GM23338 (cell line): ENCODE results near the gene TEX35. TPM values are rescaled to one million over a fixed set of nuclear protein-coding genes. Genes with fewer than 3 reads are reported as not detected.

Experiments used
- ATAC-seq: fragments of 200-7000 bp; cut with Tn5 transposase; 3 replicates; pipeline ENCODE4 v1.9.1; 2020
- DNase-seq: peaks from one replicate; pipeline ENCODE4 v3.0.0-alpha.2; 2015; ENCODE audit warnings: low spot score
- H2AFZ ChIP-seq: fragments of 200-600 bp; sonication (generic); 2 replicates; pipeline ENCODE4 v1.8.0; 2016; ENCODE audit warnings: antibody characterized with exemption, mild to moderate bottlenecking, moderate library complexity
- H3F3A ChIP-seq: fragments of 200-600 bp; sonication (generic); replicated peaks from 2 replicates; pipeline ENCODE4 v1.8.0; 2017; ENCODE audit warnings: antibody characterized with exemption, mixed run types, low read depth
- H3K27ac ChIP-seq: fragments of 200-600 bp; sonication (generic); 2 replicates; pipeline ENCODE4 v1.6.1; 2016; ENCODE audit warnings: low read depth
- H3K27me3 ChIP-seq: fragments of 200-600 bp; sonication (generic); 2 replicates; pipeline ENCODE4 v1.8.0; 2016; ENCODE audit warnings: mild to moderate bottlenecking, mixed run types, moderate library complexity; ENCODE audit not compliant: insufficient read depth
- H3K36me3 ChIP-seq: fragments of 200-600 bp; sonication (generic); 2 replicates; pipeline ENCODE4 v1.8.0; 2016; ENCODE audit warnings: mild to moderate bottlenecking; ENCODE audit not compliant: insufficient read depth
- H3K4me1 ChIP-seq: fragments of 200-600 bp; sonication (generic); 2 replicates; pipeline ENCODE4 v1.8.0; 2016; ENCODE audit warnings: mild to moderate bottlenecking, moderate library complexity; ENCODE audit not compliant: insufficient read depth
- H3K4me2 ChIP-seq: fragments of 200-600 bp; sonication (generic); 2 replicates; pipeline ENCODE4 v1.7.1; 2017; ENCODE audit warnings: mixed run types
- H3K4me3 ChIP-seq: fragments of 200-600 bp; sonication (generic); 2 replicates; pipeline ENCODE4 v1.6.1; 2016; ENCODE audit warnings: mixed run types
- H3K79me2 ChIP-seq: fragments of 200-600 bp; sonication (generic); replicated peaks from 2 replicates; pipeline ENCODE4 v1.8.0; 2017; ENCODE audit warnings: mild to moderate bottlenecking; ENCODE audit not compliant: insufficient read depth
- H3K9me2 ChIP-seq: fragments of 200-600 bp; sonication (generic); 2 replicates; pipeline ENCODE4 v1.8.0; 2017; ENCODE audit not compliant: insufficient read depth
- H4K20me1 ChIP-seq: fragments of 200-600 bp; sonication (generic); replicated peaks from 2 replicates; pipeline ENCODE4 v1.8.0; 2017; ENCODE audit warnings: mild to moderate bottlenecking; ENCODE audit not compliant: insufficient read depth
- H3K27ac Mint-ChIP-seq: 2 replicates; pipeline ENCODE4 v1.8.0; 2020; ENCODE audit warnings: inconsistent platforms, mild to moderate bottlenecking, moderate library complexity, mixed read lengths
- H3K27me3 Mint-ChIP-seq: 3 replicates; pipeline ENCODE4 v1.8.0; 2022; ENCODE audit warnings: low read depth, mild to moderate bottlenecking, moderate library complexity, mixed read lengths, inconsistent platforms; ENCODE audit not compliant: insufficient read depth, poor library complexity
- H3K36me3 Mint-ChIP-seq: 3 replicates; pipeline ENCODE4 v1.8.0; 2021; ENCODE audit warnings: low read depth, mild to moderate bottlenecking, inconsistent platforms, moderate library complexity, mixed read lengths
- H3K4me1 Mint-ChIP-seq: 3 replicates; pipeline ENCODE4 v1.8.0; 2020; ENCODE audit warnings: mild to moderate bottlenecking, inconsistent platforms, mixed read lengths
- H3K4me3 Mint-ChIP-seq: 3 replicates; pipeline ENCODE4 v1.8.0; 2021; ENCODE audit warnings: moderate library complexity, mild to moderate bottlenecking, inconsistent platforms, mixed read lengths
- H3K9me3 Mint-ChIP-seq: 3 replicates; pipeline ENCODE4 v1.8.0; 2020; ENCODE audit warnings: moderate library complexity, mild to moderate bottlenecking, inconsistent platforms, mixed read lengths
- CREB1 ChIP-seq: fragments of 250-450 bp; sonication (Bioruptor Pico); IDR thresholded peaks from 2 replicates; pipeline ENCODE4 v1.5.0; 2020; ENCODE audit warnings: low read depth, mild to moderate bottlenecking, moderate library complexity
- CTCF ChIP-seq, 2 experiments: fragments of 200-600 bp in 1 of 2; sonication (generic) in 1 of 2; conservative IDR thresholded peaks; 2 replicates each; pipeline versions ENCODE4 v1.5.1 to v1.6.1; 2016 to 2017; ENCODE audit warnings: antibody characterized with exemption in 2 of 2, low read depth in 2 of 2, mild to moderate bottlenecking in 2 of 2, moderate library complexity in 1 of 2
- ETS1 ChIP-seq: IDR thresholded peaks from 2 replicates; pipeline ENCODE4 v1.6.1; 2016; ENCODE audit warnings: antibody characterized with exemption
- EZH2 ChIP-seq: fragments of 200-600 bp; sonication (generic); IDR thresholded peaks from one replicate; pipeline ENCODE4 v1.8.0; 2017; ENCODE audit warnings: antibody characterized with exemption, mild to moderate bottlenecking, low read depth; ENCODE audit not compliant: unreplicated experiment
- EZH2phosphoT487 ChIP-seq: fragments of 200-600 bp; sonication (generic); IDR thresholded peaks from one replicate; pipeline ENCODE4 v1.8.1; 2018; ENCODE audit warnings: antibody characterized with exemption; ENCODE audit not compliant: unreplicated experiment
- JUNB ChIP-seq: IDR thresholded peaks from one replicate; pipeline ENCODE4 v1.6.1; 2016; ENCODE audit warnings: antibody characterized with exemption; ENCODE audit not compliant: unreplicated experiment
- NANOG ChIP-seq: IDR thresholded peaks from 2 replicates; pipeline ENCODE4 v1.6.1; 2016; ENCODE audit warnings: antibody characterized with exemption, borderline replicate concordance
- POLR2AphosphoS5 ChIP-seq: IDR thresholded peaks from 2 replicates; pipeline ENCODE4 v1.6.1; 2016; ENCODE audit warnings: antibody characterized with exemption, low read depth
- STAT1 ChIP-seq: IDR thresholded peaks from one replicate; pipeline ENCODE4 v1.6.1; 2016; ENCODE audit warnings: antibody characterized with exemption; ENCODE audit not compliant: unreplicated experiment
- ZNF114 ChIP-seq: fragments of 250-450 bp; sonication (Bioruptor Pico); IDR thresholded peaks from 2 replicates; pipeline ENCODE4 v1.5.0; 2020; ENCODE audit warnings: mild to moderate bottlenecking, moderate library complexity
- ZNF331 ChIP-seq: fragments of 250-450 bp; sonication (Bioruptor Pico); IDR thresholded peaks from 2 replicates; pipeline ENCODE4 v1.5.0; 2020; ENCODE audit warnings: low read depth, mild to moderate bottlenecking, moderate library complexity
- ZNF462 ChIP-seq: fragments of 250-450 bp; sonication (Bioruptor Pico); IDR thresholded peaks from 2 replicates; pipeline ENCODE4 v1.5.0; 2020; ENCODE audit warnings: mild to moderate bottlenecking, moderate library complexity
- polyA plus RNA-seq: library from polyadenylated mRNA; unstranded; fragments of >200 nt; fragmentation: Nextera tagmentation; extraction: Ambion mirVana; gene quantifications from 2 replicates; pipeline ENCODE4 v1.2.1, GENCODE V29; 2016
- total RNA-seq: library from RNA; depleted of rRNA; stranded (reverse); fragments of >200 nt; shearing (Covaris generic); gene quantifications from 2 replicates; pipeline ENCODE4 v1.2.3, GENCODE V29; 2014
- TF ChIP-seq, protein P1 (sequence below): IDR thresholded peaks from one replicate; pipeline ENCODE4 v1.6.1; 2018; ENCODE audit warnings: antibody characterized with exemption; ENCODE audit not compliant: unreplicated experiment

The TEX35 gene
- total and polyA plus RNA-seq, 2 experiments from 2014 or later: not detected

- Mint-ChIP-seq H3K4me3 (no peak overlapping the region), H3K9me3 (no peaks in the 10 kb centered on the region), H3K27me3 (peaks cover 4% of the 10 kb centered on the region), H3K4me1 (no peaks in the 10 kb centered on the region), H3K36me3 (no peaks in the 10 kb centered on the region), H3K27ac (no peak overlapping the region)
- Histone ChIP-seq H3F3A (no peaks in the 10 kb centered on the region), H3K4me2 (no peak overlapping the region), H2AFZ (no peak overlapping the region), H3K9me2 (no peaks in the 10 kb centered on the region; the same call in 1 of the 2 replicates), H3K4me1 (no peaks in the 10 kb centered on the region), H3K36me3 (no peaks in the 10 kb centered on the region), H3K27me3 (no peaks in the 10 kb centered on the region), H3K4me3 (no peak overlapping the region), H4K20me1 (no peaks in the 10 kb centered on the region), H3K79me2 (no peaks in the 10 kb centered on the region), H3K27ac (no peak overlapping the region)
- TF ChIP-seq ZNF462 (CRISPR knock-in tag) (no peak), NANOG (no peak), STAT1 (no peak), ZNF114 (CRISPR knock-in tag) (no peak), ETS1 (no peak), EZH2phosphoT487 (no peak), CTCF (conservative IDR thresholded peaks at IDR 0.05; ENCODE audit: low read depth in 2 of 2) (no peak), EZH2 (no peak), JUNB (no peak), CREB1 (CRISPR knock-in tag) (no peak), ZNF331 (CRISPR knock-in tag) (no peak), POLR2AphosphoS5 (no peak)
- TF ChIP-seq, protein P1, sequence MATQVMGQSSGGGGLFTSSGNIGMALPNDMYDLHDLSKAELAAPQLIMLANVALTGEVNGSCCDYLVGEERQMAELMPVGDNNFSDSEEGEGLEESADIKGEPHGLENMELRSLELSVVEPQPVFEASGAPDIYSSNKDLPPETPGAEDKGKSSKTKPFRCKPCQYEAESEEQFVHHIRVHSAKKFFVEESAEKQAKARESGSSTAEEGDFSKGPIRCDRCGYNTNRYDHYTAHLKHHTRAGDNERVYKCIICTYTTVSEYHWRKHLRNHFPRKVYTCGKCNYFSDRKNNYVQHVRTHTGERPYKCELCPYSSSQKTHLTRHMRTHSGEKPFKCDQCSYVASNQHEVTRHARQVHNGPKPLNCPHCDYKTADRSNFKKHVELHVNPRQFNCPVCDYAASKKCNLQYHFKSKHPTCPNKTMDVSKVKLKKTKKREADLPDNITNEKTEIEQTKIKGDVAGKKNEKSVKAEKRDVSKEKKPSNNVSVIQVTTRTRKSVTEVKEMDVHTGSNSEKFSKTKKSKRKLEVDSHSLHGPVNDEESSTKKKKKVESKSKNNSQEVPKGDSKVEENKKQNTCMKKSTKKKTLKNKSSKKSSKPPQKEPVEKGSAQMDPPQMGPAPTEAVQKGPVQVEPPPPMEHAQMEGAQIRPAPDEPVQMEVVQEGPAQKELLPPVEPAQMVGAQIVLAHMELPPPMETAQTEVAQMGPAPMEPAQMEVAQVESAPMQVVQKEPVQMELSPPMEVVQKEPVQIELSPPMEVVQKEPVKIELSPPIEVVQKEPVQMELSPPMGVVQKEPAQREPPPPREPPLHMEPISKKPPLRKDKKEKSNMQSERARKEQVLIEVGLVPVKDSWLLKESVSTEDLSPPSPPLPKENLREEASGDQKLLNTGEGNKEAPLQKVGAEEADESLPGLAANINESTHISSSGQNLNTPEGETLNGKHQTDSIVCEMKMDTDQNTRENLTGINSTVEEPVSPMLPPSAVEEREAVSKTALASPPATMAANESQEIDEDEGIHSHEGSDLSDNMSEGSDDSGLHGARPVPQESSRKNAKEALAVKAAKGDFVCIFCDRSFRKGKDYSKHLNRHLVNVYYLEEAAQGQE: no peak
- DNase-seq (no peak), ATAC-seq (no peak)
Measured at GRCh38 chr1:178510155-178510554, 2.8 kb upstream of the TEX35 start.
